IMR-90 (cell line): ENCODE data around the gene MORC1. TPM values are rescaled to one million over a fixed set of nuclear protein-coding genes. Genes with fewer than 3 reads are reported as not detected.

Experiments
- ATAC-seq: fragments of 200-7000 bp; cut with Tn5 transposase; 2 replicates; pipeline ENCODE4 v1.9.1; 2020; ENCODE audit warnings: low read depth, mild to moderate bottlenecking, moderate library complexity
- BruUV-seq: library from RNA; stranded (reverse); fragments of 400-500 nt; replicated peaks from 2 replicates; lab custom pipeline; 2021; lab: Mats Ljungman, UMichigan
- CTCF ChIA-PET: fragments of 300-600 bp; formaldehyde crosslinking; extraction: SDS; loops from one replicate; lab custom pipeline; 2021; ENCODE audit warnings: antibody characterized with exemption; lab: Yijun Ruan, JAX
- POLR2A ChIA-PET: fragments of 300-600 bp; sonication (Branson Sonifier 250); formaldehyde crosslinking; loops from one replicate; lab custom pipeline; 2022; ENCODE audit warnings: antibody characterized with exemption; ENCODE audit not compliant: unreplicated experiment; lab: Charles Lee
- DNase-seq: peaks from one replicate; pipeline ENCODE4 v3.0.0; 2013
- H2AFZ ChIP-seq: replicated peaks from 2 replicates; pipeline ENCODE3; 2013; ENCODE audit warnings: low read length, mild to moderate bottlenecking; ENCODE audit not compliant: poor library complexity
- H2AK5ac ChIP-seq: 2 replicates; pipeline ENCODE4 v1.6.1; 2013; ENCODE audit warnings: low read depth, low read length, inconsistent platforms
- H2AK9ac ChIP-seq: replicated peaks from 2 replicates; pipeline ENCODE3; 2013; ENCODE audit warnings: mild to moderate bottlenecking, low read depth, low read length, moderate library complexity; ENCODE audit not compliant: poor library complexity
- H2BK120ac ChIP-seq: 2 replicates; pipeline ENCODE4 v1.6.1; 2013; ENCODE audit warnings: low read depth, low read length, inconsistent platforms
- H2BK15ac ChIP-seq: 3 replicates; pipeline ENCODE4 v1.6.1; 2013; ENCODE audit warnings: low read depth, low read length, inconsistent platforms
- H2BK20ac ChIP-seq: 2 replicates; pipeline ENCODE4 v1.6.1; 2013; ENCODE audit warnings: low read depth, mild to moderate bottlenecking, inconsistent platforms, low read length, moderate library complexity
- H2BK5ac ChIP-seq: 2 replicates; pipeline ENCODE4 v1.6.1; 2013; ENCODE audit warnings: mild to moderate bottlenecking, low read depth, low read length, inconsistent platforms; ENCODE audit not compliant: poor library complexity, severe bottlenecking
- H3K14ac ChIP-seq: replicated peaks from 2 replicates; pipeline ENCODE4 v1.6.1; 2013; ENCODE audit warnings: low read depth, low read length, inconsistent platforms
- H3K18ac ChIP-seq: 2 replicates; pipeline ENCODE4 v1.6.1; 2013; ENCODE audit warnings: low read depth, low read length, control low read depth
- H3K23ac ChIP-seq: 2 replicates; pipeline ENCODE4 v1.6.1; 2013; ENCODE audit warnings: low read depth, low read length, inconsistent platforms
- H3K27ac ChIP-seq: 2 replicates; pipeline ENCODE4 v1.5.1; 2013; ENCODE audit warnings: mild to moderate bottlenecking, control low read depth, low read length; ENCODE audit not compliant: insufficient read depth
- H3K27me3 ChIP-seq: 2 replicates; pipeline ENCODE4 v1.6.1; 2013; ENCODE audit warnings: low read length; ENCODE audit not compliant: control insufficient read depth, insufficient read depth
- H3K36me3 ChIP-seq: 2 replicates; pipeline ENCODE4 v1.6.1; 2013; ENCODE audit warnings: low read length, mixed read lengths; ENCODE audit not compliant: control insufficient read depth, insufficient read depth
- H3K4ac ChIP-seq: 2 replicates; pipeline ENCODE4 v1.6.1; 2013; ENCODE audit warnings: low read depth, low read length, inconsistent platforms
- H3K4me1 ChIP-seq: 2 replicates; pipeline ENCODE4 v1.6.1; 2013; ENCODE audit warnings: low read length, mixed read lengths; ENCODE audit not compliant: control insufficient read depth, insufficient read depth
- H3K4me2 ChIP-seq: 2 replicates; pipeline ENCODE4 v1.6.1; 2013; ENCODE audit warnings: low read depth, mild to moderate bottlenecking, control low read depth, low read length, moderate library complexity
- H3K4me3 ChIP-seq: 2 replicates; pipeline ENCODE4 v1.5.1; 2013; ENCODE audit warnings: low read depth, mild to moderate bottlenecking, control low read depth, low read length, moderate library complexity; ENCODE audit not compliant: insufficient read depth
- H3K56ac ChIP-seq: 2 replicates; pipeline ENCODE4 v1.6.1; 2013; ENCODE audit warnings: low read length, inconsistent platforms; ENCODE audit not compliant: insufficient read depth; ENCODE audit errors: extremely low read depth
- H3K79me1 ChIP-seq, 2 experiments: 2 replicates each; pipeline ENCODE4 v1.6.1; 2013; ENCODE audit warnings: low read length in 2 of 2, inconsistent platforms in 1 of 2, low read depth in 1 of 2
- H3K9ac ChIP-seq: 2 replicates; pipeline ENCODE4 v1.6.1; 2013; ENCODE audit warnings: low read depth, low read length, control low read depth
- H3K9me1 ChIP-seq: 2 replicates; pipeline ENCODE4 v1.6.1; 2013; ENCODE audit warnings: low read length, inconsistent platforms; ENCODE audit not compliant: insufficient read depth
- H3K9me3 ChIP-seq: 2 replicates; pipeline ENCODE4 v1.6.1; 2013; ENCODE audit warnings: low read length; ENCODE audit not compliant: control insufficient read depth, insufficient read depth
- H4K20me1 ChIP-seq: 2 replicates; pipeline ENCODE4 v1.6.1; 2013; ENCODE audit warnings: low read length, inconsistent platforms; ENCODE audit not compliant: insufficient read depth
- H4K5ac ChIP-seq: 2 replicates; pipeline ENCODE4 v1.6.1; 2013; ENCODE audit warnings: mild to moderate bottlenecking, low read depth, low read length, control low read depth
- H4K8ac ChIP-seq, 2 experiments: 2 replicates each; pipeline ENCODE4 v1.6.1; 2013; ENCODE audit warnings: low read depth in 2 of 2, low read length in 2 of 2, control low read depth in 1 of 2, inconsistent platforms in 1 of 2
- H4K91ac ChIP-seq: 2 replicates; pipeline ENCODE4 v1.6.1; 2013; ENCODE audit warnings: low read depth, low read length, inconsistent platforms; ENCODE audit not compliant: insufficient read depth
- BHLHE40 ChIP-seq: fragments of 150-350 bp; IDR thresholded peaks from 2 replicates; pipeline ENCODE4 v1.6.1; 2016; ENCODE audit warnings: mild to moderate bottlenecking, low read depth, low read length
- CEBPB ChIP-seq: IDR thresholded peaks from 2 replicates; pipeline ENCODE4 v1.6.1; 2012; ENCODE audit warnings: low read depth, low read length, improper control_type of control experiment
- CHD1 ChIP-seq: IDR thresholded peaks from 2 replicates; pipeline ENCODE4 v1.6.1; 2012; ENCODE audit warnings: low read depth, low read length, improper control_type of control experiment
- CTCF ChIP-seq: conservative IDR thresholded peaks from 2 replicates; pipeline ENCODE4 v1.5.1; 2012; ENCODE audit warnings: mild to moderate bottlenecking, low read depth, low read length, improper control_type of control experiment
- ELK1 ChIP-seq: fragments of 150-350 bp; IDR thresholded peaks from 2 replicates; pipeline ENCODE4 v1.6.1; 2016; ENCODE audit warnings: low read depth, mild to moderate bottlenecking, low read length, moderate library complexity, borderline replicate concordance
- FOS ChIP-seq: fragments of 150-350 bp; IDR thresholded peaks from 2 replicates; pipeline ENCODE4 v1.6.1; 2016; ENCODE audit warnings: low read depth, low read length
- MAFK ChIP-seq: IDR thresholded peaks from 2 replicates; pipeline ENCODE4 v1.6.1; 2012; ENCODE audit warnings: low read depth, low read length, improper control_type of control experiment
- MAZ ChIP-seq: IDR thresholded peaks from 2 replicates; pipeline ENCODE4 v1.6.1; 2012; ENCODE audit warnings: low read depth, mild to moderate bottlenecking, low read length, improper control_type of control experiment, moderate library complexity, borderline replicate concordance
- MXI1 ChIP-seq: IDR thresholded peaks from 2 replicates; pipeline ENCODE4 v1.6.1; 2012; ENCODE audit warnings: low read depth, mild to moderate bottlenecking, low read length, moderate library complexity, borderline replicate concordance
- NFE2L2 ChIP-seq: fragments of 150-350 bp; IDR thresholded peaks from 2 replicates; pipeline ENCODE4 v1.6.1; 2016; ENCODE audit warnings: low read depth, mild to moderate bottlenecking, low read length
- POLR2A ChIP-seq: IDR thresholded peaks from 2 replicates; pipeline ENCODE4 v1.6.1; 2012; ENCODE audit warnings: mild to moderate bottlenecking, low read depth, low read length
- RAD21 ChIP-seq: IDR thresholded peaks from 2 replicates; pipeline ENCODE4 v1.6.1; 2012; ENCODE audit warnings: low read length, improper control_type of control experiment
- RCOR1 ChIP-seq: IDR thresholded peaks from 2 replicates; pipeline ENCODE4 v1.6.1; 2012; ENCODE audit warnings: mild to moderate bottlenecking, low read length, improper control_type of control experiment; ENCODE audit not compliant: insufficient replicate concordance
- RFX5 ChIP-seq: IDR thresholded peaks from 2 replicates; pipeline ENCODE4 v1.8.0; 2012; ENCODE audit warnings: low read depth, mild to moderate bottlenecking, low read length, moderate library complexity
- SMC3 ChIP-seq: fragments of 150-350 bp; IDR thresholded peaks from 2 replicates; pipeline ENCODE4 v1.6.1; 2016; ENCODE audit warnings: low read depth, mild to moderate bottlenecking, antibody characterized with exemption, low read length, moderate library complexity
- USF2 ChIP-seq: fragments of 150-350 bp; IDR thresholded peaks from 2 replicates; pipeline ENCODE4 v1.6.1; 2017; ENCODE audit warnings: mild to moderate bottlenecking, antibody characterized with exemption, low read length, low read depth
- WGBS, 2 experiments: methylation state at CpG; one replicate each; pipeline versions ENCODE4 v1.1.5 to v1.1.7; 2013; ENCODE audit warnings: missing lambda C conversion rate in 2 of 2; ENCODE audit not compliant: insufficient read length in 1 of 2; ENCODE audit errors: extremely low coverage in 2 of 2; 5-methylcytosine and 5-hydroxymethylcytosine counted together
- dilution Hi-C: fragments of 300-500 bp; cut with HindIII; formaldehyde crosslinking; loops from one replicate; pipeline ENCODE4 v1.14.3; 2018; ENCODE audit warnings: low sequenced_read_pairs; ENCODE audit not compliant: unreplicated experiment
- in situ Hi-C: fragments of 300-500 bp; cut with MboI; formaldehyde crosslinking; loops from 3 replicates; pipeline ENCODE4 v1.14.3; 2019; ENCODE audit warnings: low sequenced_read_pairs, inconsistent platforms, mixed read lengths
- intact Hi-C: fragments of 100-400 bp; cut with micrococcal nuclease; formaldehyde crosslinking; loops from 2 replicates; pipeline ENCODE4 v1.10.0; 2022
- polyA plus RNA-seq, 3 experiments: library from polyadenylated mRNA; depleted of rRNA; stranded (reverse); fragments of >200 nt; gene quantifications; 2 replicates each; pipeline ENCODE4 v1.2.3, GENCODE V29; 2012; ENCODE audit warnings: low replicate concordance in 1 of 3
- total RNA-seq: library from RNA; depleted of rRNA; stranded (reverse); fragments of >200 nt; gene quantifications from 2 replicates; pipeline ENCODE4 v1.2.3, GENCODE V29; 2012

The MORC1 gene
- total and polyA plus RNA-seq, 2 of the 4 experiments (the other 2 are of a cell fraction): not detected

- Histone ChIP-seq H2AFZ (no peak overlapping the region), H3K4me1 (no peaks in the 10 kb centered on the region), H3K14ac (no peak overlapping the region), H3K23ac (no peak overlapping the region), H3K4me3 (no peak overlapping the region), H3K36me3 (no peaks in the 10 kb centered on the region), H4K20me1 (no peaks in the 10 kb centered on the region), H3K9ac (no peak overlapping the region), H3K79me1 (no peaks in the 10 kb centered on the region), H3K4me2 (no peak overlapping the region), H4K8ac (no peak overlapping the region), H3K9me3 (no peaks in the 10 kb centered on the region), H2BK15ac (no peak overlapping the region), H2BK20ac (no peak overlapping the region), H4K5ac (no peak overlapping the region), H4K91ac (no peak overlapping the region), H3K4ac (no peak overlapping the region), H2BK5ac (no peak overlapping the region), H3K56ac (no peak overlapping the region), H3K9me1 (no peaks in the 10 kb centered on the region), H2BK120ac (no peak overlapping the region), H2AK9ac (no peak overlapping the region), H3K18ac (no peak overlapping the region), H3K27me3 (no peaks in the 10 kb centered on the region), H2AK5ac (no peak overlapping the region), H3K27ac (no peak overlapping the region)
- ATAC-seq (no peak), DNase-seq (no peak)
- BruUV-seq: no TSS peak
- intact Hi-C loops (no loop called here), dilution Hi-C loops (no loop called here), in situ Hi-C loops (no loop called here)
- ChIA-PET POLR2A (no interaction called here), CTCF (no interaction called here)
- 20% methylated on average over 1 of the region's 2 CpGs; no CpG with 5 or more reads in 1 of the 2 experiments for WGBS, 2 experiments
- TF ChIP-seq BHLHE40 (no peak), RCOR1 (no peak), RAD21 (no peak), USF2 (no peak), FOS (no peak), ELK1 (no peak), CHD1 (no peak), SMC3 (no peak), CEBPB (no peak), MXI1 (no peak), MAFK (no peak), CTCF (no peak), RFX5 (no peak), NFE2L2 (no peak), POLR2A (no peak), MAZ (no peak)
These were observed 37.0 kb upstream of the MORC1 start for GRCh38 chr3:109154979-109155378.
